ENCODE data around the gene FOXJ1.

The FOXJ1 gene

DNA sequence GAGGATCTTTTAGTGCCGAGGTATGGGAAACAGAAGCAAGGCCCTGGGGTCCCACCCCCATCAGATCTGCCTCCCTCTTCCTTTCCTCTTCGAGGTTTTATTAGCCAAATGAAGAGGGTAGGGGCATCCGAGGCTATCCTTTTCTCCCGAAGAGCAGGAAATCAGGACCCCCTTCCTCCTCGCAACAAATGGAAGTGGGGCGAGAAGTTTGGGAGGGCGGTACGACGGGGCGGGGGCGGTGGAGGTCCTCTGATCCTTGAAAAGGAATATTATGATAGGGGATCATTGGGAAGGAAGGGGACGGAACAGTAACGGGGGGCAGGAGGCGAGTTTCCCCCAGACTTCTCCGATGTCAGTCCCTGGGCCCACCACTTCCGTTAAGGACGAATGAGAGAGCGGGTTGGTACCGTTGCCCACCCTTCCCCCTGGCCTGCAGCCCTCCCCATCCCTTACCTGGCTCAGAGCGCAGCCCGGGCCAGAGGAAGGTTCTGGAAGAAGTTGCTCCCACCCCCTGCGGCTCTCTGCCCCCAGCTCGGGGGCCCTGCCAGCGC is 309 bp downstream of the FOXJ1 start:
- DNase-seq, result no peak

DNA sequence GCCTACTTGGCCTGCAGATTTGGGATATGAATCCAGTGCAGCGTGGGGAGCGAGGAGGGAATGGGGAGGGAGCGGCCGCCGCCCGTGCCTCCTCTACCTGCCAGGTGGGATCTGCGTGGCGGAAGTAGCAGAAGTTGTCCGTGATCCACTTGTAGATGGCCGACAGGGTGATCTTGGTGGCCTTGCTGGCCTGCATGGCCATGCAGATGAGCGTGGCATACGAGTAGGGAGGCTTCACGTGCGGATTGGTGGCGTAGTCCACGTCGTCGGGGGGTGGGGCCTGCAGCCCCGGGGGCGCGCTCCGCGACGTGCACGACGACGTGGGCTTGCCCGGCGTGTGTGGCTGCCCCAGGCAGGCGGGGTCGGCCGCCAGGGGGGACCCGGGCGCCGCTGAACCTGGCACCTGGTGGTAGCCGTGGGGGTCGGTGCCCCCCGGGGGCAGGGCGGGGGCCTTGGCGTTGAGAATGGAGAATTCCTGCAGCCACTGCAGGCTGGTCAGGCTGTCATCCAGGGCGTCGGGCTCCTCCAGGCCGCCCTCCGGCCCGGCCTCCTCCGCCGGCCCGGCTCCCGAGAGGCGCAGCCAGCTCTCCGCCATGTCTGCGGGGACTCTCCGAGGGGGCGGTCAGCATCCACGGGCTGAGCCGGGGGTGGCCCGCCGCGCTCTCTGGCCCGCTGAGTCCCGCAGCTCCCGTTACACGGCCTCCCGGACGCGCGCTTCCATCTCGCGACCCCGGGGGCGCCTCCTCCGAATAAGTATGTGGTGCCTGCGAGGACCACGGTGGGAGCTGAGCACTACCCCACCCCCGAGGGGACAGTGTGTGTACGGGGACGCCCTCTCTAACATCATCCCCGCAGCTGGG is 1.0 kb downstream of the FOXJ1 start:
- DNase-seq, result no peak

DNA sequence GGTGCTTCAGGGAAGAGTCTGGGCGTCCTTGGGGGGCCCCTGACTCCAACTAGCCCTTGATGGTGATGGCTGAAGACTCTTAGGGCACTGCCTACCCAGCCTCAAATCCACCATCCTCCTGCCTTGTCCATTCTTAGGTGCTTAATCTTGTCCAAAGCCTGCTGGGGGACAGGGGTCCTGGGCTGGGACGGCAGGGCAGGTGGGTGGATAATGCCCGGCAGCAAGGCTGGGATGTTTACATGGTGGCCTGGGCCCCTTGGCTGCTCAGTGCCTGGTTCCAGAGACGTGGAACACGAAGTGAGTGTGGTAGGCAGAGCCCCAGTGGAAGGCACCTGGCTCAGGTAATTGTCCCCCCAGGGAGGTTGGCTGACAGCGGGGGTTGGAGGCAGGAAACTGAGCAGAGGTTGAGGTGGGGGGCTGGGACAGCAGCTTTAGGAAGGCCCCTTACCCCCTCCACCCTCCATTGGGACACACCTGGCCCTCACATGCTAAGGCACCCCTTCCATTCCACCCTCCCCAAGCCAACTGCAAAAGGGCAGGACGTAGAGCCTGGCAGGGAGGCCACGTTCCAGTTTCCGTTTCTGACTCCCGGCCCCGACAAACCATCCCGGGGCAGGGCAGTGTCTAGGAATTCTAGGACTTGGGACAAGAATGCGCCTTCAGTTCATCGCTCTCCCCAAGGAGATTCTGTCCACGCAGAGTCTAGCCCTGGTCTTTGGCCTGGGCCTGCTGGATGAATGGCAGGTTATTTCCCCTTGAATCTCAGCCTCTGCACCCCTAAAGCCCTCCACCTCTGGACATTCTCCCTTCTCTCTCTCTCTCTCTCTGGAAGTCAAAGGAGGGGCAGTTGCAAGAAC is 1.9 kb downstream of the FOXJ1 start:
- DNase-seq, result peak in 1 of 2 experiments; percentile 24

DNA sequence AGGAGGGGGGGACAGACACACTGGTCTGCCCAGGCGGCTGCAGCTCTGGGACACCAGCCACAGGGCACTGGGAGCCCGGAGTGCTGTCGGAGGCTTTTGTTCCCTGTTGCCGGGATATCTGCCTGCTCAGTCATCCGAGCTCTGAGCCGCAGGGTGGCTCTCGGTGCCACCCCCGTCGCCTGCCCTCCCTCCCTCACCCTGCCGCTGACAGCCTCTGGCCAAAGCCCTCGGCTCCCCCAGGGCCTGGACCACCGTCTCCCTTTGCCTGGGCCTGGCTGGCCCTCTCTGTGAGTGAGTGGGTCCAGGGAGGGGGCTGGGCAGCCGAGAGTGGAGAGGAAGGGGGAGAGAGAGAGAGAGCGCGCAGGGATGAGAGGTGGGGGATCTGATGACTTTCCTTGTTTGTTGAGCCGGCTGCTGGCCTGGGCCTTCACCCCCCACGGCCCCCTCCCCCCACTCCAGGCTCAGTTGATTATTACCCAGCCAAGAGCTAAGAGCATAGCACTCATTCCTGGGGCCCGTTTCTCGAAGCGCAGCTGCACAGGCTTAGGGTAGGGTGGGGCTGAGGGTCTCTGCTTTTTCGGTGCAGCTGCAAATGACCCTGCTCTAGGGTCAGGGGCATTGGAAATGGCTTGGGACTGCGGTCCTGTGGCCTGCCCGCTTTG is 2.7 kb downstream of the FOXJ1 start:
- peak; percentile 67 to 82 for DNase-seq

DNA sequence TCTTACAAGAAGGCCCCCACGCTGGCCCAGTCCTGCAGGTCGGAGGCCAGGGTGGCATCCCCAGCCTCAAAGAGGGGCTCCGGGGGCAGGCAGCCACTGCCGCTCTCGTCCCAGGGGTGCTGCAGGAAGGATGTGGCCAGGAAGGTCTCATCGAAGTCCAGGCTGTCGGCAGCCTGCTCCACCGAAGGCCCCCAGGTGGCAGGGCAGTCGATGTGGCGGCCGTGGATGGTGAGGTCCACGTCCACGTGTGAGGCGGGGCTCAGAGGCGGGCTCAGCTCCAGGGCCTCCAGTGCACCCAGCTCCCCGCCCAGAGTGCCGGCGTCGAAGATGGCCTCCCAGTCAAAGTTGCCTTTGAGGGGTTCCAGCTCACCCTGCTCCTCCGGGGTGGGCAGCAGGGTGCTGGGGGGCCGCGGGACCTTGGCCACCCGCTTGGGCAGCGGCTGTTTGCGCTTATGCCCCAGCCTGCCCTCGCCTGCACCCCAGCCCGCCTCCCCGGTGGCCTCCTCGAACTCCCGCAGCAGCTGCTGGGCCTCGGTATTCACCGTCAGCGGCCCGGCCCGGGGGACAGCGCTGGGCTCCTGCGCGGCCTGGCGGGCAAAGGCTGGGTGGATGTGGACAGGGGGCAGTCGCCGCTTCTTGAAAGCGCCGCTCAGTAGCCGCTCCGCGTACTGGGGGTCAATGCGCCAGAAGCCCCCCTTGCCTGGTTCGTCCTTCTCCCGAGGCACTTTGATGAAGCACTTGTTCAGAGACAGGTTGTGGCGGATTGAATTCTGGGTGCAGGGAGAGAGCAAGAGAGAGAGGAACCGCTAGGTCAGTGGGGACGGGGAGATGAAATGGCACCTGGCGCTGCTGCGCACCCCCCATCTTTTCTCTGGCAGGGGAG is 3.5 kb downstream of the FOXJ1 start:
- DNase-seq, result no peak

DNA sequence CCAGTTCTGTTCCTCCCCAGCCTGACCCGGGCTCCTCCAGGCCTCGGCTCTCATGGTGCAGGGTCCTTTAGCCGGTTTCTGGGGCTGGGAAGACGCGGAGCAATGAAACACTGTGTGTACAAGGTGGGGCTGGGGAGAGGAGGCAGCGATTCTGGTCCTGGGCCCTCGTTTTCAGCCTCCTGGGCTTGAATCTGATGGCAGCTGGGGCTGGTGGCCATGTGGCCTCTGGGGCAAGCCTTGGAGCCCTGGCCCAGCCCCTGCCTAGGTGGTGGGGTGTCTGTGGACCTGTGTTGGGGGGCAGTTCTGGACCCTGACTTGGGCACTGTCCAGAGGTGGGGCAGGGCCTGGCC is 4.1 kb downstream of the FOXJ1 start:
- DNase-seq, result no peak

DNA sequence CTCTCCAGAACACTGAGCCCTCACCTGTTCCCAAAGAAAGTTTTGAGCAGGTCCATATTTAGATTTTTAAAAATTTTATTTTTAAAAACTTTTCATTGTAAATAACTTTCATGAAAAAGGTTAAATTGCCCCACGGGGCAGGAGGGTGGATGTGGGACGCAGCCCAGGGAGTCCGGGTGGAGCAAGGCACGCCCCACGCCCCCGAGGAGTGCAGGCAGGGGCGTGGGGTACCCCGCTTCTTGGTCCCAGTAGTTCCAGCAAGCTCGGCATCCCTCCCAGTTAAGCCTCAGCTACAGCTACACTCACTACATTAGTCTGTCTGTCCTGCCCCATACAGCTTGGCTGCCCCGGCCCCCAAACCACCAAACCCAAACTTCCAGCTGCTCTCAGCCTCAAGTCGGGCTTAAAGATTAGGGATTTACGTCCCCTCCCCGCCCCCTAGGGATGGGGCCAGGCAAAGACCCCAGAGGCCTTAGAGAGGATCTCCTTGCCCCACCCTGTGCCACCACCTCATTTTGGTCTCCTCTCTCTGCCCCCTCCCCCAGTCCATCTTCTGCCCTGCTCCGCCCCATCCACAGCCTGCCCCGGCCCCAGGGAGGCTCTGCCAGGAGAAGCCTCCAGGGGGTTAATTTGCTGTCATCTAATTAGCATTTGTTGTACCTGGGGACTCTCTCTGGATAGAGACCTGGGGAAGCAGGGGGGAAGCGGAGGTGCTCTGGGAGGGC is 4.6 kb downstream of the FOXJ1 start:
- peak in 1 of 2 experiments; percentile 73 for DNase-seq

DNA sequence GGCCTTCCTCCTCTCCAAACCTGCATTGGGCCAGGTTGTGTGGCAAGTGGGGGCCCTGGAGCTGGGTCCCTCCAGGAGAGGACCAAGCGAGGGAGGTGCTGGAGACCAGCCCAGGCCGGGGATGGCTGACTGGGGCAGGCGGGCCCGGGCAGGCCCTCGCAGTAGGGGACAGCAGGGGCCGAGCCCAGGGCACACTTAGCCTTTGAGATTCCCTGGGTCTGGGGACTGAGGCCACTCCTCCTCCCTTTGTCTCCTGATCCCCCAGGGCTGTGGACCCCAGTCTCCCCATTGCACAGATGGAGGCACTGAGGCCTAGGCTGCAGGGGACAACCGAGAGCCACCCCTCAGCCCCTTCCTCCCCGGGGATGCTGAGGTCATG is 5.2 kb downstream of the FOXJ1 start:
- DNase-seq, result no peak

DNA sequence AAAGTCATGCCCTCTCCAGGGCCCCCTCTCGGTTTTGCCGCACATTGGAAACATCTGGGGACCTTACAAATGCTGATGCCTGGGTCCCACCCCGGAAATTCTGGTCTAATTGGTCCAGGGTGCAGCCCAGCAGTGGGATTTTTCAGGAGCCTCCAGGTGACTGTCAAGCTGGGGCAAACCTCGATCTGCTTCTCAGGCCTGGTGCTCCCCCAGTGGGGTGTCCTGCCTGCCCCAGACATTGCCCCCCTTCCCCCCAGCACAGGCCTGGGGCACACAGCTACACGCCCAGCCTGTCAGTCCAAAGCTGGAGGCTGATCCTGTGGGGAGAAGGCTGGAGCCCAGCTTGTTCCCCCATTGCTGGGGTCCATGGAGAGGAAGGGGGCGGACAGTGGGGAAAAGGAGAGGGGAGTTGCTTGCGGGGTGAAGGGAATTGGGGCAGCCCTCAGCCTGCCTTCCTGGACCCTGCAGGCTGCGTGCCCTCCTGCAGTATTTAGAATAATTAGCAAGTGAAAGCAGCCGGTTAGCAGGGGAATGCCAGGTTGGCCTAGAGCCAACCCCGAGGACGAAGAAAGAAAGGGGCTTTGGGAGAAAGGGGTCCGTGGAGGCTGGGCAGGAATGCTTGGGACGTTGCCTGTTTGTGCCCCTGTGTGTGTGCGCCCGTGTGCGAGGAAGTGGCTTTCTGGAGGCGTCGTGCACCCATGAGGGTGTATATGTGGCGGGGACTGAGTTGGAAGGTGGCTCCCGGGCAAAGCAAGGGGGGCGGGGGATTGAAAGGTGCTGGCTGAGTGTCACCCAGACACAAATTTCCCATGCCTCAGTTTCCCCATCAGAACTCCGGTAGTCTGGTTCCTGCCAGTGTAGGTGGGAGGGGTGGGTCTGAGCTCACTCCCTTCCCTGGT is 5.9 kb downstream of the FOXJ1 start:
- peak in 1 of 2 experiments; percentile 47 for DNase-seq

DNA sequence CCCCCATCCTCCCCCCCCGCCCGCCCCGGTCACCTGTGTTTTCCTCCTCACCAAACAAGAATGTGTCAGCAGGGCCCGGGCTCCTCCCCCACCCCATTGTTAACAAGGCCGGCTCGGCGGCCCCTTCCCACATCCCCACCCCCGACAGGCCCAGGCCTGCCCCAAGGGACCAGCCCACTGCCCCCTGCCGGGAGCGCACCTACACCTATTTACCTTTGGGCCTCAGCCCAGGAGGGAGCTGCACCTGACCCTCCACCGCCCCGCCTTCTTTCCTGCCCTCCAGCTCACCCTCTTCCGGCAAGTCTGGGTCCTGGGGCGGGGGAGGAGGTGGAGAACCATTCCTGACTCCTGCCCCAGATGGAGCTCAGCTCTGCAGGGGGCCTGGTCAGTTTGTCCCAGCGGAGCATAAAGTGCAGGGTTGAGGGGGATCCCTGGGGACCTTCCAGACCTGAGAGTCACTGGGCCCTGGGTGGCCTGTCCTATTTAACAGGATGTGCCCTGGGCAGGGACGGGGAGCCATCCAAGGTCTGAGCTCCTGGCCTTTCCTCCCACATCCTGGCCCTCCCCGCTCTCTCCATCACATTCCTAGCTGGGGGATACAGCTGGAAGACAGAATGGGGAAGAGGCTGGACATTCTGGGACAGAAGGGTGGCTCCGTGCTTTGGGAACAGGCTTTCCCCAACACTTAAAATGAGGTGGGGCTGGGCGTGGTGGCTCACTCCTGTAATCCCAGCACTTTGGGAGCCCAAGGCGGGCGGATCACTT is 8.3 kb downstream of the FOXJ1 start:
- peak; percentile 92 to 99 for DNase-seq

DNA sequence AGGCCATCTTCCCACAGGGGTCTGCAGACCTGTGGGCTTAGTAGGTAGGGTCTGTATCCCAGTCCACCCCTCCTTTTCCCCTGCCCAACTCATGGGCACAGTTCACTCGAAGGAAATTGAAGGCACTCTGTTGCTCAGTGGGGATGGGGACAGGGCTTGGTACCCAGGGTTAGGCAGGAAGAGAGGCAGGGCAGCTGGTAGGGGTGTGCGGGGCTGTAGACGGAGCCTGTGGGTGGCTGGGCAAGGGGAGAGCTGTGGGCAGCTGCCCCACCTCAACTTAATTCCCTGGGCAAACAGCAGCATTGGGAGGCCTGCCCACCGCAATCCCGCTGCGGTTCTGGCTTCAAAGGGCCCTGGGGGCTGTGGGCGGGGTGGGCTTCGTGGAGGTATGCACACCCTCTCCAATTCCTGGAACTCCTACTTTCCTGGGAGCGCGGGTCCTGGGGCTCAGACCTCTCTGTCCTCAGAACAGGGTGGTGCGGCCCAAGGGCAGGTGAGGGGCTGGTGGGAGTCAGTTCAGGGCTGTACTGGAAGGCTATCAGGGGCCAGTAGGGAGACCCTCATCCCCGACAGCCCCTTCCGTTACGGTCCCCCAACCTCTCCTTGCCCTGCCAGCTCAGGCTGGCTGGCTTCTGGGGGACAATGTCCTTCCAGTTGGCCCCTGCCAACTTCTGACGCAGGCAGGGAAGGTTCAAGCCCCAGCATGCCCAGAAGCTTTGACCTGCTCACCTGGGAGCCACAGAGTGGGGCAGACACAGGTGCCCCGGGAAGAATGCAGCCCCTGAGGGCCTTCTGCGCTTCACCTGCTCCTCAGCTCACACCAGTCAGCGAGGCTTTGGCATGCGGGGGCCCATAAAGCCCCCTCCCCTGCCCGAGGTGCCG is 9.1 kb downstream of the FOXJ1 start:
- no peak for DNase-seq

DNA sequence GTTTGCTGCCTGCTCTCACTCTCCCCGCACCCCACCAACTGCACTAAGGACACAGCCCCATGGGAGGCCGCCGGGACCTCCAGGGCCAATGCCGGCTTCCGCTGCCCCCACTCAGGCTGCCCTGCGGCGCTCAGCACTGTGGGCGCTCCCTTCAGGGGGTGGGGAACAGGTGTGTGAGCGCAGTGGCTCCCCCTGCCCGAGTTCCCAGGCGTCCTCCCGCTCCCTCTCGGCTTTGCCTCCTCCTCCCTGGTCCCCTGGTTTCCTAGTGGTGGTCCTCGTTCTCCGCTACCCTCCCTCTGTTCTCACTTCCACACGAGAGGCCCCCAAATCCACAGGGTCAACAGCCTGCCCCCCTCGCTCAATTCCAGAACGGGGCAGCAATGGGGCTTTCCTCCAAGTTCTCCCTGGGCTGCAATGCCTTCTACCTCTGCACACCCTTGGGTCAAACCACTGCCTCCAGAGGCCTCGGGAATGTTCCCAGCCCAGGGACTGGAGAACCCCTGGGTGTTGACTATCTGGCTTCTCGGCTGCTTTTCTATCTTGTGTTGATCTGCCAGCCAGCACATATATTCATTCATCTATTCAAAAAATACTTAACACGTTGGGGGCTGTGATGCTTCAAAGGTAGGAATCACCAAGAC is 9.9 kb downstream of the FOXJ1 start:
- DNase-seq, result peak in 1 of 2 experiments; percentile 26

DNA sequence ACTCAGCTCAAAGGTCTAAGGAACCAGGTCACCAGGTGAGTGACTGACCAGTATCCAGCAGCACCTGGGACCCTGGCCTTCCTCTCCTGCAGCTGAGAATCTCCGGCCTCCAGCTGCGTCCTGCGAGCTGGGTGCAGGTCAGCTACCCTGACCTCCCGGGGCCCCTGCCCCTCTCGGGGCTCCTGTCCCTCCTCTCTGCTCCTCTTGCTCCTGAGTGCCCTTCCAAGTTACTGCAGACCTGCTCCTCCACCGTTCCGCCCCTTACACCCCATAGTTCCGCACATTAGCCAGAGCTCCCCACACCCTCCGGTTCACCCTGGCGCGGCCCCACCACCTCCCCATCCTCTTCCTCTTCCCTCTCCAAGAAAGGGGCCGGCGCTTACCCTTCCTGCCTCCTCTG is 10.6 kb downstream of the FOXJ1 start:
- DNase-seq, result no peak

DNA sequence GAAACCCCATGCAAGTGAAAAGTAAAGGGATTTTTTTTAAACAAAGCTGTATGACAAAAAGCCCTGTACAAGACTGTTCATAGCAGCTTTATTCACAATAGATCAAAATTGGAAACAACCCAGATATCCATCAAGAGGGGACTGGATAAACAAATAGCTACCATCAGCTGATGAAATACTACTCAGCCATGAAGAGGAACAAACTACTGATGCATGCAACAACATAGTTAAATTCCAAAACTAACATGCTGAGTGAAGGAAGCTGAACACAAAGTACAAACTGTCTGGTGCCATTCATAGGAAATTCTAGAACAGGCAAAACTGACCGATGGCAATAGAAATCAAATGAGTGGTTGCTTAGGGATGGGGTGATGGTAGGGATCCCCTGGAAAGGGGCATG is 15.1 kb downstream of the FOXJ1 start:
- no peak for DNase-seq

DNA sequence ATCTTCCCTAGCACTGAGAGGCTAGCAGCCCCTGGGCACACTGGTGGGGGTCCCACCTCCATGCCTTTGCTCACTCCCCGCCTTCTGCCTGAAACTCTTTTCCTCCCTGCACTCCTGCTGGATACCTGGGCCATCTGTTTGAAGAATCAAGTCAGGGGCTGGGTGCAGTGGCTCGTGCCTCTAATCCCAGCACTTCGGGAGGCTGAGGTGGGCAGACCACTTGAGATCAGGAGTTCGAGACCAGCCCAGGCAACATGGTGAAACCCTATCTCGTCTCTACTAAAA is 15.7 kb downstream of the FOXJ1 start:
- no peak for DNase-seq

DNA sequence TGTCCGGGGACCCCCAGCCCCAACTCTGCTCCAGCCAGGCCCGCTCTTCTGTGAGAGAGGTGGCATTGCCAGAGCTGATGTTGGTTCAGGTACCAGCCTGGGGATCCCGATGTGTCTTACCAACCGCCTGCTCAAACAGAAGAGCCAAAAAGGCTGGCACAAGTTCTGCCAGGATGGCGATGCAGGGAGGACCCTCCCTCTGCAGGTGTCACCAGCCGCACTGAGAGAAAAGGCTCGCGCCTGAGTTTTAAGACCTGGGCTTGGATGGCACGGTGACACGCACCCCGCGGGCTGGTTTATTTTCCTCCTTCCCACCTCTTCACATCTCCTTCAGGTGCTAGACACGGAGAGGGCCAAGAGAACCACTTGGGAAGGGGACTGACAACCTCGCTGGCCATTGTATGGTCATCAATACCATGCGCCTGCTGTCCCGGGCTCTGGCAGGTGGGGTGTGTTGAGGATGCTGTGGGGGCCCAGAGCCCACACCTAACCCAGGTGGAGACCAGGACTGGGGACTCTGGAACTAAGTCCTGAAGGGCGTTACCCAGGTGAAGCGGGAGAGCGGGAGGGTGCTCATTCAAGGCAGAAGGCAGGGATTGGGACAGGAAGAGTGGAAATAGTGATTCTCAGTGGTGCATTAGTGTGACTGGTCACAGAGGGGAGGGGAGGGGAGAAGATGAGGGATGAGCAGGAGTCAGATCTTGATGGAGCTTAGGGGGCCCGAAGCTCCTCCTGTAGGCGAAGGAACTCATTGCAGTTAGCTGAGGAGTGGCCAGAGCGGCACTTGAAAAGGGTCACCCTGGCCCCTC is 16.3 kb downstream of the FOXJ1 start:
- DNase-seq, result peak in 1 of 2 experiments; percentile 26

Measured in NCI-H526 (cell line).